GM18861 (cell line): ENCODE measurements around the gene SALL4.
"Not testable (repeated sequence)": the region's sequence is repeated elsewhere in the genome, so short reads cannot be mapped to it uniquely, and the experiment has no call there.

ENCODE experiments used
- ATAC-seq: cut with Tn5 transposase; IDR thresholded peaks from one replicate; pipeline ENCODE4 v1.9.1; 2021; ENCODE audit not compliant: unreplicated experiment

The SALL4 gene

DNA sequence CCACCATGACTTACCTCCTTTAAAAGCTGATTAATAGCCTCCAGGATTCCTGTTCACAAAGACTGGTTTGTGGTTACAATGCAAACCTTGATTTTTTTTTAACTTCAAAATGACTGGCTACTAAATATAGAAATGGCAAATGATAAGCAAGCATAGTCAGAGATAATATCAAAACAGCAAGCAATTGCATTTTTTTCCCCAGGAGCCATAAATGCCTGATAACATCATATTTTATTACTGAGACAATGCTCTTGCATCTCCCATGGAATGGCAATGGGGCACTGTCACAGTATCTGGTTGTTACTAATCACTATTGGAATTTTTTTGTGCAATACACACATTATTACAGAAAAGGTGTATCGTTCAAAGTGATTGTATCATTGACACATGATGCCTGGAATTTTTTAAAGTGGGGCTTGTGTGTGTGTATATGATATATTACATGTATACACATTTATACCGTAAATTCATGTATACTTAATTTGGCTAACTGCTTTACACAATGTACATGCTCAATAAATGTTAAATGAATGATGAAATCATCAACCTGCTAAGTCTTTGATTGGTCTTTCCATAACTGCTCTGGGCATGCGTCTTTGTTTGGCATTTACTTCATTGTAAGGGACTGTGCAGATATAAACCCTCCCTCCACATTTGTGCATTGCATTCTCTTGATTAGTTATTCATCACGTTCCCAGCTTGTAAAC lies 980 bp upstream of the SALL4 start:
- no peak for ATAC-seq

DNA sequence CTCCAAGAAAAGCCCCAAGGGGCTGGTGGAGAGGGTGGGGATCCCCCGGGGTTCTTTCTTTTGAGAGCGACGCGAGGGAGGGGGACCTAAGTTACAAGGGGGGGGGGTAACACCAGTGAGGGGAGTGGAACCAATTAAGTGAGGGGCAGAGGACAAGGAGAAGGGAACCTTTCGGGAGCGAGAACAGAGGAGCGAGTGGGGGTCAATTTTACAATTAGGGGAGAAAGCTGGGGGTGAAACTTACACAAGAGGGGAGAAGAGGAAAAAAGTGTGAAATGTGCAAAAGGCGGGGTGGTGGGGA lies 548 bp downstream of the SALL4 start:
- no peak for ATAC-seq

DNA sequence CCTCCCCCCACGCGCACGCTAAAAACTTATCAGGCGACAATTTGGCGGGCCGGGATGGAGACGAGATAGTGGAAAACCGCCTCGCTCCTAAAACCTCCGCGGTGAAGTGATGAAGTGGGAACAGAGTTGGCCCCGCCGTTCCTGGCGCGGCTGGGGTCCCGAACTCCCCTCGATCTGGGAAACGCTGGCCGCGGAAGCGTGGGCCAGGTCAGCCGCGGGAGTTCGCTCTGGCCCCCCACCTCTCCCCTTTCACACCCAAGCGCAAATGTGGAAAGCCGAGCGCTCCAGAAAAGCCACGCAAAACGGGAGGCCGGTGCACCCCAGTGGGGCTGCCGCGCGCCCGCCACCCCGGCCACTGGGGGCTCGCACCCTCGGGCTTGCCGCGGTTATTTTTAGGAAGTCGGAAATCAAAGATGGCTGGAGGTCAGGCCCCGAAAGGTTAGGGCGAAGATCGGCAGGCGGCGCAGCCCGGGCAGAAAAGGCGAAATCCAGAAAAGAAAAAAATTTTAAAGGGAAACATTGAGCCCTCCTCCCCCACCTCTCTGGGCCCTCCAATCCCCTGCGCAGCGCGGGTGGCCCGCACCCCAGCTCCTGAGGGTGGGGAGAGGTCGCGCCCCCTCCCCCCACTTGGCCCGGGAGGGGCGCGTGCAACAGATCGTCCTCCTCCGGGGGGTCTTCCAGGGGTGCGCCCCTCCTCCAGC lies 1.0 kb downstream of the SALL4 start:
- ATAC-seq = no peak

DNA sequence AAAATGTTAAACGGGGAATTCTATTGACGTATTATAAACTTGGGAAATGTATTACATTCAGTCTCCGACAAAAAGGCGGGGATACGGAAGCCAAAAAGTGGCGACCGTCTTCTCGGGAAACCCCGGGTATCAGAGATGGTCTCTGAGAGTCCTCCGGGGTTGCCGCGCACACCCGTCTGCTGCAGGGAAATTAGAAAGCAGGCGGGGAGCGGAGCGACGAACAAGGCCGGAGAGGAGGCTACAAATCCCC lies 1.5 kb downstream of the SALL4 start:
- no peak for ATAC-seq

DNA sequence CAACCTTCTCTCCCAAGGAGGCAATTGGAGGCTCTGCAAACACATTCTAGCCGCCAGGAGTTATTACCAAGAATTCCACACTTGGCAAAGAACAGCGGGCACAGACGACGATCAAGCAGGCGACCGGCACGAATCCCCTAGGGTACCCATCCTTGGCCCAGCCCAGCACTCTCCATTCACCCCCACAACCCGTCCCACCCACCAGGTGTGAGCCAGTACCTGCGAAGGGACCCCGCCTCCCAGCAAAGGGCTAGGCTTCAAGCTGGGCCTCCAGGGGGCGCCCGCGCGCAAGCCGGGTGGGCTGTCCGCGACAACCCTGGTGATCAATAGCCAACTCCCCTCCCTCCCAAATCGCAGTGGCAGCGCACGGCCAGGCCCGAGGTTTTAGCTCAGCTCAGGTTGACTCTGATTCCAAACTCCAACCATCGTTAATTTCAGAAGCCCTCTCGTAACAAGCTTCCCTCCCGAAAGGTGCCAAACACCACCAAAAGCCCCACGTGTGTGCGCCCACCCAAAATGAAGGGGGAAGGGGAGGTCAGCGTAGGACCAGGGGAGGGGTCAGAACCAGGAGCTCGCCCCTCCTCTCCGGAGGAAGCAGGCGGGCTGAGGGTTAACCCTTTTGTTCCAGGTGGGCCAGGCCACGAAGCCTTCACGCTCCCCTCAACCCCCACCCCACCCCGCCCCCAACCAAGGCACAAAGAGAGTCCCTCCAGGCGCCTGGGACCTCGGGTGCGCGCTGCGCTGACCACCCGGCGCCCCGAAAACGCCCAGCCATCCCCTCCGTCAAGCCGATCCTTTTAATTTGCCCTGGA lies 2.1 kb downstream of the SALL4 start:
- no peak for ATAC-seq

DNA sequence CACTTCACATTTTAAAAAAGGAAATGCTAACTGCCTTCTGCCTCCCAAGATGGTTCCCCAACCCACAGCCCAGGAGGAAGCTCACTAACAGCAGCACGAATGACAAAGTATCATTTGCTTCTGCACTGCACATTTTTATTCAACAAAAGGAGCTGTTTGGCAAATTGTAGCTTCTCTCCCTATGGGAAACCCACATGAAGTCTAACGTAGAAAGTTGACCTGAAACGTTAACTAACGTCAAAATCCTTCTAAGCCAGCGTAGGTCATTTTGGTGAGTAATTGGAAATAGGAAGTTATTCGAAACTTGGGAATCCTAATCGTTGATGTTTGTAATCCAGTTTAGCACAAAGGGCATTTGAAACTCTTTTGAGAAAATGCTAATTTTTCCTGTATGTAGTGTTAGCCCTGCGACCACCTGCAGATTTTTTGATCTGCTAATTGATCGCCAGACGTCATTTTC lies 2.9 kb downstream of the SALL4 start:
- no peak for ATAC-seq

DNA sequence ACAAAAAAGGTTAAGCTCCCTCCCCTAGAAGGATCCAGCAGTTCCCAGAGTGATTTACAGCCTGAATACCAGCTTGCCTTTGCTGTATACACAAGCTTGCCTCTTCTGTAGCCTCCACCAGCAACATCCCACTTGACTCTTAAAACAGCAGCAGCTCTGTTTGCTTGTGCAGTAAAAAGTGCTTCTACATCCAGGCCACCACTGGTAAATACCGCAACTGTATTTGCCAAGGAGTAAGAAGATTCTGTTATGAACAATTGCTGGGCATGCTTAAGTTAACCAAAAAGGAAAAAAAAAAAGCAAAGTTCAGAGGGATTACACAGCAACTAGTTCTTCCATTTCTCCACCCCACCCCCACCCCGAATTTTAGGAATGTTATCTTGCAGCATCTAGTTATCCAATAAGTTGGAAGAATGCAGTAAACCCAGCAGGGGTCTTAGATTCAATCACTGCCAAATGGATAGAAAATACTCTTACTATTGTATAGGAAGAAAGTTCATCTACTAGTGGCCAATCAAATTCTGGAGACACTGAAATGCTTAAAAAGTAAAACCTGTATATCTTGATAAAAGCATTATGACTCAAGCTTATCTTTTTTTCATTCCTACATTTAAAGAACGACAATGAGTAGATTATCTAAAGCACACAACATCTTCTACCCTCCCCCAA lies 4.8 kb downstream of the SALL4 start:
- ATAC-seq = no peak

DNA sequence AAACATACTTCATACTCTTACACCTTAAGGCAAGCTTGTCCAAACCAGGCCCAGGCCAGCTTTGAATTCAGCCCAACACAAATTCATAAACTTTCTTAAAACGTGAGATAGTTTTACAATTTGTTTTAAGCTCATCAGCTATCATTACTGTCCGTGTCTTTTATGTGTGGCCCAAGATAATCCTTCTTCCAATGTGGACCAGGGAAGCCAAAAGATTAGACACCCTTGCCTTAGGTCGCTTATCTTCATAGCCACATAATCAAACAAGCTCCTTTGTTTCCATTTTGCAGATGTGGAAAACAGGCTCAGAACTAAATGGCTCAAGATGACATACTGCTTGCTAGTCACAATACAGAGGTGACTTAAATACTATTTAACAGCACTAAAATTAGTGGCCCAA lies 6.0 kb downstream of the SALL4 start:
- no peak for ATAC-seq

DNA sequence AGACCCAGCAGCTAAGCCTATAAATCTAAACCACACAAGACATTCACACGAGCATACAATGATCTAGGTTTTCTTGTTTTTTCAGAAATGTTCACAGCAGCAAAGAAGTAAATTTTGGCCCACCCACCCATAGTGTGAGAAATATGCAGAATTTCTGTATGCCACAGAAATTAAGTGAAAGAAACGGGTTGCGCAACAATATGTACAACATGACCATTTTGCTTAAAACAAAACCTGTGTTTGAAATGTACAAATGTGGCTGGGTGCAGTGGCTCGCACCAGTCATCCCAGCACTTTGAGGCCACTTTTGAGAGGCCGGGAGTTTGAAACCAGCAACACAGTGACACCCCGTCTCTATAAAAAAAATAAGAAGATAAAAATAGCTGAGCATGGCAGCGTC lies 9.4 kb downstream of the SALL4 start:
- ATAC-seq = no peak

DNA sequence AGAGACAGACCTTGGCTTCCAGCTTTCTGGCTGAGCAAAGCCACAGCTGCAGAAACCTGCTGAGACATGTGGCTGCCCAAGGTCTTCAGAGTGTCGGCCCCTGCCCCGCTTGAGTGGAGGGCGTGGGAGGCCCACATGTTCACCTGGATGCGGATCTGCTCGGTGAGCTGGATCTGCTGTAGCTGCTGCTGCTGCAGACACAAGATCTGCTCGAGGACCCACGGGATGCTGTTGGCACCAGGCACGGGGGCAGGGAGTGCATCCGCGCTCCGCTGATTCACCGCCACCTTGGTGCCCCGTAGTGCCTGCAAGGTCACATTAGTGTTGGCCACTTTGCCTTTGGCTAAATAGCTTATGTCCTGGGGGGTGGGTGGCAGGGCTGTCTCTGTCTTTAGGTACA lies 10.7 kb downstream of the SALL4 start:
- no peak for ATAC-seq

DNA sequence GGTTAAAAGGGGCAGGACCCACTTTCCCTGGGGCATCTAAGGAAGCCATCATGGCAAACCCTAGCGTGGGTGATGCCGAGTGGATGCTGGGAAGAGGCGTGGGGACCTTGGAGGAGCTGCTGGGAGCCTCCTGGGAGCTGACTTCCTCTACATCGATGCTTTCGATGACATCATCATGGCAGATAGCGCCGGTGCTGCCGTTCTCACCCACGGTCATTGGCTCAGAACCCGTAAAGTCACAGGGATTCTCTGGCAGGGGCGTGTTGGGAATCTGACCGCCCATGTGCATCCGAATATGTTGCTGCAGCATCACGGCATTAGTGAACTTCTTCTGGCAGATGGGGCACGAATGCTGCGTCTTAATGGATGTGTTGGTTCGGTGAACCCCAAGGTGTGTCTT lies 12.1 kb downstream of the SALL4 start:
- ATAC-seq = no peak

DNA sequence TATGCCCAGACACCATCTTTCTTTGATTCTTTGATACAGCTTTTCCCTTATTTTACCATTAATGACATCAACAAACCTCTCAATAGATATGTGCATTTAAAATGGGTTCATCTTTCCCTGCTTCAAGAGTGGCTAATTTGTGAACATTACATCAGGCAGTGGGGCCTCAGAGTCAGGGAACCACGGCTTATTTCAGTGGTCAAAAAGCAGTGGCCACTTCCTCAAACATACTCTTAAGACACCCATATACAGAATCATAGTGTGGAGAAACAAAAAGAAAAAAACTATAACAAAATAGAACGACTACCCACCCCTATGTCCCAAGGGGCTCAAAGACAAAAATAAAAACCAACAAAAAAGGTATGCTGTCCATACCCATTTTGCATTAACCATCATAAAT lies 12.9 kb downstream of the SALL4 start:
- no peak for ATAC-seq

DNA sequence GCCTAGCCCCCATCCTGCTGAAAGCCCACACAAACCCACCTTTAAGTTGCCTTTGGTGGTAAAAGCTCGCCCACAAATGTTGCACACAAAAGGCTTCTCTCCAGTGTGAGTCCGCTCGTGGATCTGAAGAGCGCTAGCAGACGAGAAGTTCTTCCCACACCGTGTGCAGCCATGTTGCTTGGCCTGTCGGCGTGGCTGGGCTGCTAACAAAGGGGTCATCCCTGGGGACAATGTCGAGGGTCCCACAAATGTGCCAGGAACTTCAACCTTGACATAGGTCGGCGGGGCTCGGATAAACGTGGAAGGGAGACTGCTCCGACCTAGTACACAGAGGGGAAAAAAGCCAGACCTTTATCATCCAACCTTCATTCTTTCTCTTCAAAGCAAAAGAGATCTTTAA lies 13.5 kb downstream of the SALL4 start:
- ATAC-seq = no peak

DNA sequence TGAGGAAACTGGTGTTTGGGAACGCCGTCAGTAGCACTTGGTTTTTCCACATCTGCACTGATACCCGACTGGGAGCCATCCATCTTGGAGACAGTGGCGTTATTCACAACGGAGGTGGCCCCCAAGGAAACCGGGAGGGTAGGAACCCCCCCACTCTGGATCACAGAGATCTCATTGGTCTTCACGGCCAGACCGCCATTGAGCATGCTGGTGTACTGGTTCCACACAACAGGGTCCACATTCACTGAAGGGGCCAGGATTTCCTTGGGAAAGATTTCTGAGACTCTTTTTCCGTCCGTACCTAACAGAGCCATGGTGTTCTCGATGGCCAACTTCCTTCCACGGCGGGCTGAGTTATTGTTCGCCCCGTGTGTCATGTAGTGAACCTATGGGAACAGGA lies 18.0 kb downstream of the SALL4 start:
- no peak for ATAC-seq

DNA sequence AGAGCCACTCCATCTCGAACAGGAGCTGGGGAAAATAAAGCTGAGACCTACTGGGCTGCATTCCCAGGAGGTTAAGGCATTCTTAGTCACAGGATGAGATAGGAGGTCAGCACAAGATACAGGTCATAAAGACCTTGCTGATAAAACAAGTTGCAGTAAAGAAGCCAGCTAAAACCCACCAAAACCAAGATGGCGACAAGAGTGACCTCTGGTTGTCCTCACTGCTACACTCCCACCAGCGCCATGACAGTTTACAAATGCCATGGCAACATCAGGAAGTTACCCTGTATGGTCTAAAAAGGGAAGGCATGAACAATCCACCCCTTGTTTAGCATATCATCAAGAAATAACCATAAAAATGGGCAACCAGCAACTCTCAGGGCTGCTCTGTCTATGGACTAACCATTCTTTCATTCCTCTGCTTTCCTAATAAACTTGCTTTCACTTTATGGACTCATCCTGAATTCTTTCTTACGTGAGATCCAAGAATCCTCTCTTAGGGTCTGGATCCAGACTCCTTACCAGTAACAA lies 24.0 kb downstream of the SALL4 start:
- ATAC-seq = not testable (repeated sequence)

DNA sequence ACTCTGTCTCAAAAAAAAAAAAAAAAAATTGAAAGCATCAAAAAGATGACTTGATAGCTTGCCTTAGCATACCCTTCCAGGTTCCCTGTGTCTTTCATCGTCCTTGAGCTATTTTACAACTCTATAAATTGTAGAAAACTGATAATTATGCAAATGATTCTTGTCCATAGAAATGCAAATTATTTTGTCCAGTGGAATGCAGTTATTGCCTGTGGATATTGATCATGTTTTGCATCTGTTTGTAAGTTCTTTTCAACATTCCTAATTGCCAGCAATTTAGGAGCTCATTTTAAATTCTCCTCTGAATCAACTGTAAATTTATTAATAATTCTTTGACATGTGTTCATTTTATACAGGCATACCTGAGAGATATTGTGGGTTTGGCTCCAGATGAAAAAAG lies 27.1 kb downstream of the SALL4 start:
- no peak for ATAC-seq

DNA sequence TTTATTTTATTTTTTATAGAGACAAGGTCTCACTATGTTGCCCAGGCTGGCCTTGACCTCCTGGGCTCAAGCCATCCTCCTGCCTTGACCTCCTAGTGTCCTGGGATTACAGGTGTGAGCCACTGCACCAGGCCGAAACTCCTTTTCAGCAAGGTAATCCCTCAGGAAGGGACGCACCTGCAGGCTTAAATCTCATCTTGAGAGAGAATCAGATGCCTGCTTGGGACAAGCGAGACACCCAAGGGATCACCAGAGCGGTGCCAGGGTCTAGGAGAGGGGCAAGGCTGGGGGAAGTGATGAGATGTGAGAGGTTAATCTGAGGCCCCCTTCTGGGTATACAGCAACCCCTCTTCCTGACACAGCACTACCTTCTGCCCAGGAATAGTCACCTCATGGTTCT lies 30.1 kb downstream of the SALL4 start:
- no peak for ATAC-seq

DNA sequence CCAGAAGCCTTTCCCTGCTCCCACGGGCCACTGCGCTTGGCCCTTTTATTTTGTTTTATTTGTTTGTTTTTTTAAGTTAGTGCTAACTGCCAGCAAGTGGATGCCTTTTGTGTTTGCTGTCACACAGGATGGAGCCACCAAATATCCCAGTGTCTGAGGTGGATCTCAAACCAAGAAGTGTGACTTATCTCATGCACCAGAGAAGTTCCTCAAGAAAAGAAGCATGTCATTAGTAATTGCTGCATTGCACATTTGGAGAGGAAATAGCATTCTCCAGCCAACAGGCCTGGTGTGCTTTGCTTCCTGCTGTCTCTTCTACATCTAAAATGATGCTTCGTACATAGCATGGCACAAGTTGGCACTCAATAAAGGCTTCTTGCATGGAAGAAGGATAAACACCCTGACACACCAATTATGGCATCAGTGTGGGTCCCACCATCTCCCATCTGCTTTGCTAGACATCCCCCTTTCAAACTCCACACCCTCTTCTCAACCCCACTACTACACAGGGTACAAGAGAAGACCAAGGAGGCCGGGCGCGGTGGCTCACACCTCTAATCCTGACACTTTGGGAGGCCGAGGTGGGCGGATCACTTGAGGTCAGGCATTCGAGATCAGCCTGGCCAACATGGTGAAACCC lies 32.2 kb downstream of the SALL4 start:
- no peak for ATAC-seq

DNA sequence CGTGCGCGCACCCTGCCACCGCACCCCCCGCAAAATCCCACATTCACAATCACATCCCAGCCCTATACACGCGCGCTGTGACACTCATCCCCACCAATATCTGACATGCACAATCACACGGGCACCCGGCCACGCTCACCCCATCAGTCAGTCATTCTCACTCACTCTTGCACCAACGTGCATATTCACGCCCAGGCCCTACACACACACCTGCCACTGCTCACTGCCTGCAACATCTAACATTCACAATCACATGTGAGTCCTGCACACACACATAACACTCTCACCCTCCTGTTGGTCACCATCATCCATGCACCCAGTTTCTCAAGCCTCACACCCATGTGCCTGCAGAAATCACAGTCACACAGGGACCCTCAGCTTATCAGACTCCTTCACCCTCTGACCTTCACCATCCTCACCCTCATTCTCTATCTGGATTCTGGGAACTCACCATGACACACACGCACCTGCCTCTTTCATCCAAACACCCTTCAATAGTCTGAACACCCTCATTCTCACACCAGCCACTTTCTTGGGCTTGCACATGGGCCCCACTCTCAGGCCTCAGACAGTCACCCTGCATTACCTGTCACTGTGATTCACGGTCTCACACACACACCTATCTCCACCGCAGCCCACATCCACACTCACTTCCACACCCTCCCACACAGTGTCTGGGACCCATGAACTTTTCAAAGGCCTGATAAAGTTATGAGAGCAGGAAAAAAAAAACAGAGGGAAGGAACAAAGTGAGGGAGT lies 33.4 kb downstream of the SALL4 start:
- no peak for ATAC-seq
